ENCODE results near the gene MBOAT1. TPM values are rescaled to one million over a fixed set of nuclear protein-coding genes. Genes with fewer than 3 reads are reported as not detected.

Gene MBOAT1
- polyA plus RNA-seq, 3 donors, result 6.8 to 59.1 (median 8.1) TPM

- Histone ChIP-seq H3K4me2 (replicated peaks; ENCODE audit: extremely low read depth, low read length, poor library complexity, severe bottlenecking) (no peak overlapping the region), H3K9ac (ENCODE audit: insufficient read depth, low read length, poor library complexity, severe bottlenecking) (no peak overlapping the region), H3K36me3 (replicated peaks in 1 of 2; ENCODE audit: control insufficient read depth in 1 of 2, insufficient read depth in 2 of 2, low read length in 2 of 2) (peaks cover 0 to 10% of the 10 kb centered on the region in 2 donors), H3K4me3 (replicated peaks in 1 of 3; ENCODE audit: low read depth in 2 of 3, low read length in 3 of 3) (no peak overlapping the region), H3K4me1 (ENCODE audit: control insufficient read depth in 1 of 2, insufficient read depth in 2 of 2, low read length in 2 of 2) (peaks cover 33 to 39% of the 10 kb centered on the region in 2 donors), H2AFZ (ENCODE audit: insufficient read depth, low read depth, low read length, poor library complexity, severe bottlenecking) (no peak overlapping the region), H3K27me3 (ENCODE audit: control insufficient read depth in 2 of 2, insufficient read depth in 2 of 2, low read length in 2 of 2) (no peaks in the 10 kb centered on the region), H4K20me1 (ENCODE audit: insufficient read depth, low read length) (peaks cover 34% of the 10 kb centered on the region), H3K9me3 (replicated peaks in 1 of 2; ENCODE audit: control insufficient read depth in 1 of 2, insufficient read depth in 1 of 2, low read length in 2 of 2) (no peaks in the 10 kb centered on the region), H3K27ac (ENCODE audit: low read depth in 1 of 2, low read length in 2 of 2) (peak overlapping the region in 1 of 2 donors; percentile 64), H3K79me2 (ENCODE audit: insufficient read depth, low read length) (peaks cover 73% of the 10 kb centered on the region)
- Mint-ChIP-seq H3K9me3 (peaks cover 0 to 4% (median 0%) of the 10 kb centered on the region in 7 donors), H3K36me3 (peaks cover 16 to 29% of the 10 kb centered on the region in 2 donors), H3K27ac (peak overlapping the region in 2 of 7 donors; percentile 74 to 91), H3K27me3 (ENCODE audit: low read depth in 3 of 3) (peaks cover 0 to 5% (median 0%) of the 10 kb centered on the region in 3 donors), H3K4me1 (peaks cover 45% of the 10 kb centered on the region), H3K4me3 (no peak overlapping the region)
- TF ChIP-seq CTCF (IDR thresholded peaks at IDR 0.05), result no peak
- WGBS (ENCODE audit: insufficient coverage), result 100% methylated on average over 1 of the region's 2 CpGs
- no peak for DNase-seq
- intact Hi-C loops (cut with micrococcal nuclease), result no loop called here
These were observed 33.9 kb downstream of the MBOAT1 start for GRCh38 chr6:20178327-20178726.

DNA sequence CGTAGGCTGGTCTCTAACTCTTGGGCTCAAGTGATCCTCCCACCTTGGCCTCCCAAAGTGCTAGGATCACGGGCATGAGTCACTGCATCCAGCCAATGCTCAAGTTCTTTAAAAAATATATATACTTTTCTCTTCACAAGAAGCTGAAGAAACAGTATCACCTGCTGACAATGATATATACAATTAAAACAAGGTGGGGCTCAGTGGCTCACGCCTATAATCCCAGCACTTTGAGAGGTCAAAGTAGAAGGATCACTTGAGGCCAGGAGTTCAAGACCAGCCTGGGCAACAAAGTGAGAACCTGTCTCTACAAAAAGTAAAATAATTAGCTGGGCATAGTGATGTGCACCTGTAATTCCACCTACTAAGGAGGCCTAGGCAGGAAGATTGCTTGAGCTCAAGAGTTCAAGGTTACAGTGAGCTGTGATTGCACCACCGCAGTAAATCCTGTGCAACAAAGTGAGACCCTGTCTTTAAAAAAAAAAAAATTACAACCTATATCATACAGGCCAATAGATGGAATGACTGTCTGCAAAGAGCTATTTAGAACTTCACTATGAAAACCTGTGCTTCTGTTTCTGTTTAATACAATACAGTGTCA, 36.4 kb downstream of the MBOAT1 start:
- Mint-ChIP-seq H3K9me3 (peaks cover 0 to 1% (median 0%) of the 10 kb centered on the region in 7 donors), H3K36me3 (peaks cover 18 to 19% of the 10 kb centered on the region in 2 donors), H3K4me1 (peaks cover 52% of the 10 kb centered on the region), H3K27ac (peak overlapping the region in 3 of 7 donors; percentile 35 to 97 (median 77)), H3K4me3 (no peak overlapping the region), H3K27me3 (ENCODE audit: low read depth in 3 of 3) (peaks cover 0 to 5% (median 0%) of the 10 kb centered on the region in 3 donors)
- Histone ChIP-seq H3K9me3 (replicated peaks in 1 of 2; ENCODE audit: control insufficient read depth in 1 of 2, insufficient read depth in 1 of 2, low read length in 2 of 2) (no peaks in the 10 kb centered on the region), H3K4me3 (replicated peaks in 1 of 3; ENCODE audit: low read depth in 2 of 3, low read length in 3 of 3) (no peak overlapping the region), H3K9ac (ENCODE audit: insufficient read depth, low read length, poor library complexity, severe bottlenecking) (no peak overlapping the region), H3K27ac (ENCODE audit: low read depth in 1 of 2, low read length in 2 of 2) (peak overlapping the region in 1 of 2 donors; percentile 20), H3K27me3 (ENCODE audit: control insufficient read depth in 2 of 2, insufficient read depth in 2 of 2, low read length in 2 of 2) (no peaks in the 10 kb centered on the region), H3K79me2 (ENCODE audit: insufficient read depth, low read length) (peaks cover 73% of the 10 kb centered on the region), H3K4me2 (replicated peaks; ENCODE audit: extremely low read depth, low read length, poor library complexity, severe bottlenecking) (no peak overlapping the region), H2AFZ (ENCODE audit: insufficient read depth, low read depth, low read length, poor library complexity, severe bottlenecking) (no peak overlapping the region), H3K4me1 (ENCODE audit: control insufficient read depth in 1 of 2, insufficient read depth in 2 of 2, low read length in 2 of 2) (peaks cover 55% of the 10 kb centered on the region in 2 donors), H3K36me3 (replicated peaks in 1 of 2; ENCODE audit: control insufficient read depth in 1 of 2, insufficient read depth in 2 of 2, low read length in 2 of 2) (no peaks in the 10 kb centered on the region), H4K20me1 (ENCODE audit: insufficient read depth, low read length) (peaks cover 10% of the 10 kb centered on the region)
- DNase-seq, result no peak
- WGBS (ENCODE audit: insufficient coverage), result 100% methylated on average over 1 of the region's 4 CpGs
- TF ChIP-seq CTCF (IDR thresholded peaks at IDR 0.05), result no peak
- intact Hi-C loops (cut with micrococcal nuclease), result no loop called here
